Tibial artery (tissue), 4 donors: ENCODE data around the gene ICE1.

Source experiments
- DNase-seq, 2 donors: peaks; one replicate each; pipeline ENCODE4 v3.0.0-alpha.2; 2019
- H3K27ac ChIP-seq, 2 donors: fragments of 200-600 bp; sonication (generic) in 1 of 2; 1 replicate in 1 of 2; 2 replicates in 1 of 2; pipeline ENCODE4 v1.5.1; 2018 to 2019; ENCODE audit warnings: mild to moderate bottlenecking in 1 of 2
- H3K27me3 ChIP-seq, 2 donors: fragments of 200-600 bp; sonication (generic) in 1 of 2; one replicate each; pipeline versions ENCODE4 v1.5.1 to v1.6.0; 2016 to 2019
- H3K36me3 ChIP-seq, 3 donors: fragments of 200-600 bp; sonication (generic) in 2 of 3; one replicate each; pipeline ENCODE4 v1.5.1; 2016 to 2019; ENCODE audit warnings: mild to moderate bottlenecking in 2 of 3
- H3K4me1 ChIP-seq, 4 donors: fragments of 200-600 bp; sonication (generic) in 2 of 4; 1 replicate in 3 of 4; 2 replicates in 1 of 4; pipeline ENCODE4 v1.5.1; 2016 to 2019
- H3K4me3 ChIP-seq, 2 donors: fragments of 200-600 bp; sonication (generic) in 1 of 2; 1 replicate in 1 of 2; 2 replicates in 1 of 2; pipeline ENCODE4 v1.5.1; 2018 to 2019; ENCODE audit warnings: mild to moderate bottlenecking in 2 of 2
- H3K9me3 ChIP-seq, 3 donors: fragments of 200-600 bp; sonication (generic) in 1 of 3; one replicate each; pipeline ENCODE4 v1.5.1; 2016 to 2019
- CTCF ChIP-seq, 2 experiments: fragments of 200-600 bp in 1 of 2; fragments of 450-650 bp in 1 of 2; IDR thresholded peaks; one replicate each; pipeline ENCODE4 v1.5.1; 2017 to 2019; ENCODE audit warnings: antibody characterized with exemption in 2 of 2, mild to moderate bottlenecking in 1 of 2, moderate library complexity in 1 of 2
- intact Hi-C: fragments of 100-400 bp; cut with DNase I; formaldehyde crosslinking; loops from one replicate; pipeline ENCODE4 v1.15.0; 2023; ENCODE audit warnings: low total_unique reads

Gene ICE1

GRCh38 chr5:5456858-5457257 lies 34.4 kb downstream of the ICE1 start:
- DNase-seq = no peak
- Histone ChIP-seq H3K27ac (no peak overlapping the region), H3K27me3 (no peaks in the 10 kb centered on the region), H3K4me1 (no peaks in the 10 kb centered on the region), H3K4me3 (no peak overlapping the region), H3K36me3 (peaks cover 58 to 85% (median 80%) of the 10 kb centered on the region in 3 donors), H3K9me3 (no peaks in the 10 kb centered on the region)
- no peak for TF ChIP-seq CTCF (IDR thresholded peaks at IDR 0.05)
- intact Hi-C loops = no loop called here

DNA sequence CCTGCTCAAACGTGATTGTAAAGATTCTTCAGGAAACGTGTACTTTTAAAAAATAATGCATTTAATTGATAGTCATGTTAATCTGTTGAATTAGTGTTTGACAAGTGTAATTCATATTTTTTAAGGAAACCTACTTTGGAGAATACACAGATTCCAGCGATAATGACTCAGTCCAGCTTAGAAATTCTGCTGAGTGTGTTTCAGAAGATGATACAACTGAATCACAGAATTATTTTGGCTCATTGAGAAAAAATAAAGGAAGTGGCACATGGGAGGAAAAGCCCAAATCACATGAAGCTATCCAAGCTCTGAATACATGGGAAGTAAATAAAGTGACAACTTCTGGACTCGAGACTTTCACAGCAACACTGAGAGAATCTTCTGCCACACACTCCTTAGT lies 37.8 kb downstream of the ICE1 start:
- intact Hi-C loops = no loop called here
- H3K36me3 ChIP-seq = peaks cover 66 to 95% (median 89%) of the 10 kb centered on the region in 3 donors
- no peak for TF ChIP-seq CTCF (IDR thresholded peaks at IDR 0.05)
- DNase-seq = no peak
- H3K27me3 ChIP-seq = no peaks in the 10 kb centered on the region
- H3K9me3 ChIP-seq = no peaks in the 10 kb centered on the region
- H3K4me1 ChIP-seq = no peaks in the 10 kb centered on the region
- H3K4me3 ChIP-seq = no peak overlapping the region
- no peak overlapping the region for H3K27ac ChIP-seq

DNA sequence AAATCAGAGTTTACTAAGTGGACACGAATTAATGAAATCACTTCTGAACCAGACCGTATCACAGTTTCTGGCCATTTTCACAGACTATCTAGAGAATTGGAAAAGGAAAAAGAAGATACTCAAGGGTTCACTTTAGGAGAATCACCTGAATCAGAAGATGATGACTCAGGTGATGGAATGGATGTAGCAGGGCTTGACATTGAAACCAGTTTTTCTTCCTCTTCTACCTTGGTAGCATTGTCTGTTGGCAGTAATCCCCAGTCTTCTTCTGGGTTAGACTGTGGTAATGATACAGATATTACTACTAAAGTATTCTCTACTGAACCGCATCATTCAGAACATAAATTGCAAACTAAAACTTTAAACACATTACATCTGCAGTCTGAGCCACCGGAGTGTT lies 38.5 kb downstream of the ICE1 start:
- Histone ChIP-seq H3K27me3 (no peaks in the 10 kb centered on the region), H3K4me1 (no peaks in the 10 kb centered on the region), H3K36me3 (peaks cover 65 to 91% (median 88%) of the 10 kb centered on the region in 3 donors), H3K4me3 (no peak overlapping the region), H3K27ac (no peak overlapping the region), H3K9me3 (no peaks in the 10 kb centered on the region)
- DNase-seq = no peak
- intact Hi-C loops = no loop called here
- TF ChIP-seq CTCF (IDR thresholded peaks at IDR 0.05) = no peak

- H3K4me3 ChIP-seq = no peak overlapping the region
- peaks cover 56 to 91% (median 87%) of the 10 kb centered on the region in 3 donors for H3K36me3 ChIP-seq
- no peak for TF ChIP-seq CTCF (IDR thresholded peaks at IDR 0.05)
- no peaks in the 10 kb centered on the region for H3K4me1 ChIP-seq
- intact Hi-C loops = no loop called here
- no peaks in the 10 kb centered on the region for H3K9me3 ChIP-seq
- H3K27ac ChIP-seq = no peak overlapping the region
- H3K27me3 ChIP-seq = no peaks in the 10 kb centered on the region
- DNase-seq = no peak
Measured at GRCh38 chr5:5464036-5464715, 41.7 kb downstream of the ICE1 start.

GRCh38 chr5:5466227-5466626 lies 43.8 kb downstream of the ICE1 start:
- H3K36me3 ChIP-seq = peaks cover 35 to 72% (median 71%) of the 10 kb centered on the region in 3 donors
- no peaks in the 10 kb centered on the region for H3K9me3 ChIP-seq
- no peak overlapping the region for H3K4me3 ChIP-seq
- H3K27ac ChIP-seq = no peak overlapping the region
- H3K4me1 ChIP-seq = no peaks in the 10 kb centered on the region
- intact Hi-C loops = no loop called here
- TF ChIP-seq CTCF (IDR thresholded peaks at IDR 0.05) = no peak
- no peaks in the 10 kb centered on the region for H3K27me3 ChIP-seq
- no peak for DNase-seq
